Hematopoietic multipotent progenitor cell treated with erythropoietin and hydrocortisone succinate and interleukin-3 and kit ligand, for 8 days (in vitro differentiated cells): ENCODE results near the gene UBE2Q2.
"Not testable (repeated sequence)": the region's sequence is repeated elsewhere in the genome, so short reads cannot be mapped to it uniquely, and the experiment has no call there.

Source experiments
- DNase-seq: peaks from one replicate; pipeline ENCODE4 v3.0.0-alpha.2; 2015

The UBE2Q2 gene

GRCh38 chr15:75842722-75843677 is at the start of gene UBE2Q2:
UBE2Q2 (plus strand) TSS chr15:75843447; CDS start chr15:75843667, 220 bp downstream.
- peak; percentile 73 for DNase-seq

- DNase-seq, result no peak
Measured at GRCh38 chr15:75796321-75796720, 46.9 kb upstream of the UBE2Q2 start.

DNA sequence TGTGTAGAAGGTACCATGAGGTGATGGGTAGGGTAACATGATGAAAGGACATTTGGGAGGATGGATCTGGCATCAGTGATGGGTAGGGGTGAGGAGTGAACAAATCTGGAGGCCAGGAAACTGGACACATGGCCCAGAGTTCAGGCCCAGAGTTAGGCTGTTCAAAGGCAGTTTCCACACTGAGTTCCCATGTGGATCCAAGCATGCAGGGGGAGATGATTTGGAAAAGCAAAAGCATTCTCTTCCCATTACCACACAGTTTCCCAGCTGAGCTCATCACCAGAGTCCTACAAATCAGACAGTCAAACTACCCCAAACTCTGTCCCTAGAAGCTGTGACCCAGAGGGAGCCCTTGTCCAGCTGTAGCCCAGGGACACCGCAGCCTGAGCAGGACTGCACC is 46.1 kb upstream of the UBE2Q2 start:
- not testable (repeated sequence) for DNase-seq

DNA sequence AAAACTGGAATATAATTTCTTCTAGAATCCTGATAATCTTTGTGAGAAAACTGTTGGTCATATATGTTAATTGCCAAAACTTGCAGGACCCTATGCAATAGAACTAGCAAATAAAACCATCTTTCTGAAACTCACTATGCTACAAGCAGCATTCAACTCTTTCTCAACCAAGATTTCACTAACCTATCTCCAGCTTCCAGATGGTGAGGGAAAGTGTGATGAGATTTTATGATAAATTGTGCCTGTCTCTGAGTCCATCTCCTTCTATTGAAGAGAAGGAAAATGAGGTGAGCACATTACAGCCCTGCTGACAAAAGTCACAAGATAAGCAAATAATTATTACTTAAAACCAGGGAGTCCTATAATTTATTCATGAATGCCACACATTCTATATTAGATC is 44.1 kb upstream of the UBE2Q2 start:
- DNase-seq, result peak; percentile 39

- not testable (repeated sequence) for DNase-seq
Measured at GRCh38 chr15:75800409-75800808, 42.8 kb upstream of the UBE2Q2 start.

DNA sequence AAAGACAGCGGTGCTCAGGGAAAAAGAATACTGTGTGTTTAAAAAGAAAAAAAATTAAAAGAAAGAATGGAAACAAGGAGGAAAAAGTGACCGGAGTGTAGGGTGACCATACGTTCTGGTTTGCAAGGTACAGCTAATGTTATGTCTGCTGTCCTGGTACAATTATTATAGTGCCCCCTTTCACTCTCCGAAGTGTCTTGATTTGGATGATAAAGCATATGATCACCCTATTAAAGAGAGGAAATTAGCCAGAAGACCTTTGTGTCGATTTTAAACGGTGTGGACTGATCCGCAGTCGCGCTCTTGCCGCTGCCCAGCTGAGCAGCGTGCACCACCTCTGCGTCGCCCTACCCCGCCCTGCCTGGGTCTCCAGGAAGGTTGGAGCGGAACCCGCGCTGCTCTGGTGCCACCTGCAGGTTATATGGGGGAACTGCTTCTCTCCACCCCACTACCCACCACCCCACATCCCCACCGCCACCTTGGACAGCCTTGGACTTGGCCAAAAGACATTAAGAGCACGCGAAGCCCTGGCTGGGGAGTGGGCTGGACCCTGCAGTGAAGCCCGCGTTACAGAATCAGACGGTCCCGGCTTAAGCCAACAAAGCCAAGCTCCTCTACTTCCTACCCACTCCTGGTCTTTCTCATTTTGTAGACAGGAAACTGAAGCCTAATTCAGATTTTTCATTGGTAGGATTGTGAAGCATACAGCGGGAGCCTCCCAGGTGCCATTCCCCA is 41.2 kb upstream of the UBE2Q2 start:
- DNase-seq, result peak; percentile 80

GRCh38 chr15:75807486-75807885 is 35.8 kb upstream of the UBE2Q2 start:
- DNase-seq, result not testable (repeated sequence)

- not testable (repeated sequence) for DNase-seq
Measured at GRCh38 chr15:75808009-75808408, 35.2 kb upstream of the UBE2Q2 start.

DNA sequence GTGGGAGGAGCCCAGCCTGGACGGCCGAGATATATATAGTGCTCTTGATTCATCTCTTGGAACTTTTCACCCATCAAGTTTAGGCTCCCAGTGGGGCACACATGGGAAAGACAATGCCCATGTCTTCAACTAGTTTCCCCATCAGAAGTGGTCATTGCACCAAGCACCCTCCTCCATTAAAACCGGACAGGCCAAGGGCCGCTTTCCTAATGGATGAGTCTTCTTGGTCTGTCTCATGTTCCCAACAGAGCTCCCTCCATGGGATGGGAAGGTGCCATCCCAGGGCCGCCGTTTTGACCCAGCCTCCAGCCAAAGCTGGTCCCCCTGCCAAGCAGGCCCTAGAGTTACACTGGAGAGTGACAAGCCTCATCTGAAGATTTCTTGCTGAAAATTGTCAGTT is 34.7 kb upstream of the UBE2Q2 start:
- no peak for DNase-seq

DNA sequence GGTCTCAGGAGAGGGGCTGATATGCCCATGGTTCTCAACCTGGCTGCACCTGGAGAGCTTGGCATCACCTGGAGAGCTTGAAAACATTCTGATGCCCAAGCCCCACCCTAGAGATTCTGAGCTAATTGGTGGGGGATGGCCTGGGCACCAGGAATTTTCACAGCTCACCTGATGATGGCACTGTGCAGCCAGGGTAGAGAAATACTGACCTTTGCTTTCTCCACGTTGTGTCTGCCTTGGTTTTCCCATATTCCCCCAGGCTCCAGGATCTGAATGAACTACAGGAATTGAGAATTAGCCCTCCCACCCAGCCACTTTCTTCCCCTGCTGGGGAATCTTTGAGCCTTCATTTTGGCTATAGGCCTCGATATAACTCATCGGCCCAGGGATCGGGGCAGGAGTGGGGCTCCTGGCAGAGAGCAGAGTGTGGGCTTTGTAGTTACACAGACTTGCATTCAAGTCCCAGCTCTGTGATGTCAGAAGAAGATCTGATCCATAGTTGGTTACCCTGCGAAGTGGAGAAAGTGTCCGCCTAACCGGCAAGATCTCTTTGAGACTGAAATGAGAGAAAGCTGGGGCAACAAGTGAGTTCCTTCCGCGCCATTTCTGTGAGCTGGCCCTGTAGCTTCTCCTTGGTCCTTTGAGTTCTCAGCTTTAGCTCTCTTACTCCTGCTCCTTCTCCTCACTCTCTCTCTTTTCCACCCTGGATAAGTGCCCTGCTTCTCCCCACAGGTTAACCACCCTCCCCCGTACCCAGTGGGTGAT is 33.1 kb upstream of the UBE2Q2 start:
- peak; percentile 52 for DNase-seq

DNA sequence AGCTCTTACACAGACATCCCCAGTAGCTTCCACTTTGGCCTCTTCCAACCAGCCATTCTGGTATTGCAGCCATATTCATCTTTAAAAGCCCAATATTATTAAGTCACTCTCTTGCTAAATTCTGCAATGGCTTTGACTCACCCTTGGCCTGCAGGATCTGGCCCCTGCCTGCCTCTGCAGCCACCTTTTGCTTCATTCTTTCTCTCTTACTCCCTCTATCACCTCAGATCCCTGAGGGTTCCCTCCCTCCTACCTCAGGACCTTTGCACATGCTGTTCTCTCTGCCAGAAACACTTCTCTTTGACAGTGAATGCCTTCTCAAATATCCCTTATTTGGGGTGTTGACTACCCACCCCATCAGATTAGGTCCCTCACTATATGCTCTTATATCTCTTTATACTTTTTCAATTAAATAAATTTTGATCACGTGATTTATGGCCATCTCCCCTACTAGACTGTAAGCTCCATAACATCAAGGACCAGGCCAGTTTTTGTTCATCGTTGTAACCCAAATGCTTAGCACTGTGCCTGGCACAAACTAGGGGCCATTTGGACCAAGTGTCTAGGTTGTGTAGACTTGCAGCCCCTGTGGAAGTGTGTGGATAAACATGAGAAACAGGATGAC is 32.3 kb upstream of the UBE2Q2 start:
- no peak for DNase-seq

GRCh38 chr15:75811626-75812025 is 31.6 kb upstream of the UBE2Q2 start:
- no peak for DNase-seq

DNA sequence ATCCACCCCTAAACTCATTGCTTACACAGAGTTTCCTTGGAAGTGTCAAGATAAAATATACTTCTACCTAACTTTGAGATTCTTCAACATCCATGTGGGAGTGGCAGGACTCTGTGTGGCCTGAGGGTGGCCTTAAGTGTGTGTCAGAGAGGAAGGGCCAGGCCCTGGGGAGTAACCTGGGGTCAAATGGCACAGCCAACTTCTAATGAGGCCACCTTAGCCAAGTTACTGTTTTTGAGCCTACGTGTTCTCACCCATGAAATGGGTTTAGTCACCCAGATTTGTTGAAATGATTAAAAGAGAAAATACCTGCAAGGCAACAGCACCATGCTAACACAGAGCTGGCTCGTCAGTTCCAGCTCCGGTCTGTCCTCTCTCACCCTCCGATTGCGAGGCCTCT is 28.5 kb upstream of the UBE2Q2 start:
- no peak for DNase-seq

GRCh38 chr15:75815811-75816719 is 27.2 kb upstream of the UBE2Q2 start:
- DNase-seq, result peak; percentile 44

DNA sequence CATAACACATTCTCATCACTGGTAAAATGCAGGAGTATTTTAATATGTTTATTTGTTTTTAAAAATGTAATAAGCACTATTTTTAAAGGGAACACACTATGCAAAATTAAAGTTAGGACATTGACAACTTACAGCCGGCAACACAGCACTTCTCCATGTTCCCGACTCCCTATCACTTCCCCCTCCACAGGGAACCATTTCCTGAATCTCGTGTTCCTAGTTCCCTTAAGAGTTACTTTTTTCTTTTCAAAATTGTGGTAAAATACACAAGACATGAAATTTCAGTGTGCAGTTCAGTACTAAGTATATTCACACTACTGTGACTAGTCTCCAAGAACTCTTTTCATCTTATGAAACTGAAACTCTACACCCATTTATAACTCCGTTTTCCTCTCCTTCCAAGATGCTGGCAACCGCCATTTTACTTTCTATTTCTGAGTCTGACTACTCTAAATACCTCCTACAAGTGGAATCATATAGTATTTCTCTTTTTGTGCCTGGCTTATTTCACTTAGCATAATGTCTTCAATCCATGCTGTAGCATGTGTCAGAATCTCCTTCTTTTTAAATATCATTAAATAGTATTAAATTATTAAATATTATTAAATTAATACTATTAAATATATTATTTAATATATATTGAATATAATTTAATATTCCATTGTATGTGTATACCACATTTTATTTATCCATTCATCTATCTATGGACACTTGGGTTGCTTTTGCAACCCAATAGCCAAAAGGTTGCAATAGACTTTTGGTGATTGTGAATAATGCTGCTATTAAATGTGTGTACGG is 25.9 kb upstream of the UBE2Q2 start:
- no peak for DNase-seq

- DNase-seq, result no peak
Measured at GRCh38 chr15:75820206-75820605, 23.0 kb upstream of the UBE2Q2 start.

DNA sequence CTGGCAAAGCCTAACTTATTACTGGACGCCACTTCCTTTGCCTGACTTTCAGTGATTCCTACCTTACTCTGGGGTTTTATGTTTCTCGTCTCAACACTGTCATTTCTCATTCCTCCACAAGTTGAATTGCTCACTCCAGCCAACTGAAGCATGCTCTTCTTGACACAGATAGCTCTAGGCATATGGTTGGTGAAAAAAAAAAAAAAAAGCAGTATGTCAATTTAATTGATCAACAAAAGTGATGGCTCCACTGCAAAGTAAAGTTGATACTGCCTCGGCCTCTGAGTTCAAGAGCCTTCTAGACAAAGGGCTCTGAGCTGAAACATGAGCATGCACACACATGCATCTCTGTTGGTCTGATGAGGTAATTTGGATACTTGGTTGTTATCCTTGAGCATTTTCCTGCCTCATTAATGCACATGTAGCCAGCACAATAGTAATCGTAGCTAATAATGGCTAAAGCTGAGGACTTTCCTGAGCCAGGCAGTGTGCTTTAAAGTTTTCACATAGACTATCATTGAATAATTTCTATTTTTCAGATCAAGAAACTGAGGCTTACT is 21.4 kb upstream of the UBE2Q2 start:
- DNase-seq, result no peak

DNA sequence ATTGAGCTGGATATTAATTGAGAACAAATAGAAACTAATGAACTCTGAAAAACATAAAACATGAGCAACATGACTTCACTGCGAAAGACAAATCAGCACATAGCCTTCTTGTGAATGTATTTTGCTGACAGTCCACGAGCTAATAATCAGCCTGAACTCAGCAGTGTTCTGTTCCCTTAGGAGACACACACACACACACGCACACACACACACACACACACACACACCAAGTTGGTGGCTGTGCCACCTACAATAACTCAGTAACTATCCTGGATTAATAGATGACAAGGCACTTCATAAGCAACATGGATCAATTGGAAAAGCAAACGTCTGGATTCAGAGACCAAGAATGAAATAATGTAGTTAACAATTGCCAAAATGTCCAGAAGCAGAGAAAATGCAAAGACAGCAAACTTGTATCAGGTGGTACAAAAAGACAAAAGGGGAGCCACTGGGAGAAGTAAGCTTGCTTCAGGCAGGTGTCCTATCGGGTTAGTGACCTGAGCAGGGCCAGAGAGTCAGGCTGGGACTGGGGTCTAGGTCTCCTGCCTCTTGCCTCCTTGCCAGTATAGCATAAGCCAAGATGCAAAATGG is 20.5 kb upstream of the UBE2Q2 start:
- DNase-seq, result no peak

DNA sequence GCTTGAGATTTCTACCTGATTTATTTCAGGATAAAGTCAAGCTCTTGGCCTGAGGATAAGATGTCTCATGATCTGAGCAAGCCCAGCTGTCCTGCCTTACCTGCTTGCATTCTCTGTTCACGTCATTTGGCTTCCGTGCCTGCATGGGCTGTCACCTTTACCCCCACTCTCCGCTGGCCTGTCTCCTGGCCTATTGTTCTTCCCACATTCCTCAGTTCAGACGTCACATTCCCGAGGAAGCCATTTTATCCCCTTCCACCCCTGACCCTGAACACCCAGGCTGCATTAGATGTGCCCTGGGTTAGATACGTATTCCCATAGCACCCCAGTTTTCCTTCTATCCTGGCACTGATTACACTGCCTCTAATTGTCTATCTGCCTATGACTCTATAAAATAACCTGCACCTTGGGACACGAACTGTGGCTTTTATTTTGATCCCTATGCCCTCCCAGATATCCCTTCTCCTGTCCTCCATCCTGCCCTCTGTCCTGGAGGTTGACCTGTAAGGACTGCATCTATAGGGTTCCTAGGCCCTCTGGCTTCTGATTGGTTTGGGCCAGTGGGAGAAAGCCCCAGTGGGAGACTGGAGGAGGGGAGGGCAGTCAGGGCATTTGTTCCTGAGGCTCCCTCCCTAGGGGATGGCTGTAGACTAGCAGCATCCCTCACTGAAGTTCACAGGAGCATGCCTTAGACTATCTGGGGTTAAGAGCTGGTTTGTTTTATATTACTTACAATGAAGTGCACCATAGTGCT is 19.2 kb upstream of the UBE2Q2 start:
- DNase-seq, result no peak
